Heart left ventricle (tissue), 16 donors: Measurements from ENCODE around the gene DAZAP1. TPM values are rescaled to one million over a fixed set of nuclear protein-coding genes. Genes with fewer than 3 reads are reported as not detected.
A peak's percentile ranks its signal among the peaks of the same experiment; 100 is the strongest.

Source experiments
- ATAC-seq, 4 donors: fragments of 200-7000 bp; cut with Tn5 transposase; one replicate each; pipeline ENCODE4 v1.9.1; 2020 to 2022; ENCODE audit warnings: moderate library complexity in 4 of 4, mild to moderate bottlenecking in 3 of 4, moderate number of reproducible peaks in 1 of 4
- DNase-seq, 5 donors: peaks; one replicate each; pipeline ENCODE4 v3.0.0-alpha.2; 2020
- H3K27ac ChIP-seq, 12 donors: fragments of 200-600 bp; sonication (generic) in 4 of 12; one replicate each; pipeline versions ENCODE4 v1.5.0 to v1.8.0; 2016 to 2022; ENCODE audit warnings: mild to moderate bottlenecking in 2 of 12
- H3K27me3 ChIP-seq, 9 donors: fragments of 200-600 bp; sonication (generic) in 2 of 9; one replicate each; pipeline versions ENCODE4 v1.5.1 to v1.8.0; 2016 to 2022; ENCODE audit warnings: mild to moderate bottlenecking in 3 of 9
- H3K36me3 ChIP-seq, 9 donors: fragments of 200-600 bp; sonication (generic) in 2 of 9; one replicate each; pipeline versions ENCODE4 v1.5.0 to v1.8.0; 2018 to 2022; ENCODE audit warnings: mild to moderate bottlenecking in 2 of 9
- H3K4me1 ChIP-seq, 12 donors: fragments of 200-600 bp; sonication (generic) in 4 of 12; one replicate each; pipeline versions ENCODE4 v1.5.0 to v1.8.0; 2016 to 2022; ENCODE audit warnings: mild to moderate bottlenecking in 3 of 12
- H3K4me3 ChIP-seq, 12 donors: fragments of 200-600 bp; sonication (generic) in 4 of 12; one replicate each; pipeline versions ENCODE4 v1.5.0 to v1.8.0; 2017 to 2022; ENCODE audit warnings: mild to moderate bottlenecking in 9 of 12, moderate library complexity in 4 of 12
- H3K9me3 ChIP-seq, 12 donors: fragments of 200-600 bp; sonication (generic) in 4 of 12; one replicate each; pipeline versions ENCODE4 v1.5.0 to v1.8.0; 2016 to 2022; ENCODE audit warnings: mild to moderate bottlenecking in 1 of 12
- POLR2A ChIP-seq, 2 donors: fragments of 450-650 bp; IDR thresholded peaks; one replicate each; pipeline ENCODE4 v1.6.1; 2017; ENCODE audit warnings: antibody characterized with exemption in 2 of 2, mild to moderate bottlenecking in 2 of 2, moderate library complexity in 2 of 2
- WGBS, 4 donors: extraction: QIAGEN DNeasy Blood & Tissue Kit in 2 of 4; methylation state at CpG; one replicate each; pipeline versions ENCODE4 v1.1.5 to v1.1.7; 2013 to 2018; 5-methylcytosine and 5-hydroxymethylcytosine counted together
- intact Hi-C, 10 donors: fragments of 100-400 bp; cut with DNase I; formaldehyde crosslinking; loops; one replicate each; pipeline versions ENCODE4 v1.11.1 to v1.14.2; 2022
- polyA plus RNA-seq, 2 donors: library from polyadenylated mRNA; stranded (reverse); fragments of 200-250 nt; gene quantifications; one replicate each; pipeline ENCODE4 v1.2.3, GENCODE V29; 2013
- total RNA-seq, 9 donors: library from RNA; depleted of rRNA in 2 of 9; stranded (reverse); fragments of >200 nt in 2 of 9; fragmentation: NEBNext Ultra II Directional in 3 of 9; extraction: Animal tissue kit (Norgen Biotek cat#: 25700) in 3 of 9; gene quantifications; one replicate each; pipeline versions ENCODE4 v1.1.0 to v1.2.4, GENCODE V29; 2016 to 2023
- TF ChIP-seq, protein P1 (sequence below), 12 donors: fragments of 200-600 bp; sonication (generic) in 4 of 12; IDR thresholded peaks; one replicate each; pipeline versions ENCODE4 v1.5.0 to v1.8.0; 2018 to 2022; ENCODE audit warnings: antibody characterized with exemption in 12 of 12, mild to moderate bottlenecking in 5 of 12
- donor health status: ischemic (EF 13 %, LVEDD 7.1; RV severe dilation, severe dysfunction).
- donor health status: healthy with polysubstance abuse.
- donor health status: DM: no; HTN: yes; CAD: no.
- donor health status: DM: no; HTN: no; CAD: no.
- donor health status: ischemic (EF 25% LVEDD 6.9; RV normal size, moderate dysfunction).
- donor health status: ischemic (EF 25% LVEDD 5.7; RV mildly dilated, moderate dysfunction).
- donor health status: healthy.
- donor health status: DM: yes; HTN: yes; CAD: no.
- donor health status: ischemic (EF 35%, LVEDD 5.7; RV mildly dilated, moderate dysfunction).
- donor health status: nonischemic (EF 11% LVEDD 7.7; RV severe dilation, severe dysfunction).
- donor health status: DM: yes; HTN: yes; CAD: no.
- donor health status: PGD.
- donor health status: ischemic (EF 29% LVEDD 5.4; RV normal size, mild dysfunction).
- donor health status: nonischemic (EF 23%, LVEDD 6.1; RV moderate dilation, normal function).

Gene DAZAP1
- total and polyA plus RNA-seq, 11 donors, result 36.8 to 128 (median 78.5) TPM

DNA sequence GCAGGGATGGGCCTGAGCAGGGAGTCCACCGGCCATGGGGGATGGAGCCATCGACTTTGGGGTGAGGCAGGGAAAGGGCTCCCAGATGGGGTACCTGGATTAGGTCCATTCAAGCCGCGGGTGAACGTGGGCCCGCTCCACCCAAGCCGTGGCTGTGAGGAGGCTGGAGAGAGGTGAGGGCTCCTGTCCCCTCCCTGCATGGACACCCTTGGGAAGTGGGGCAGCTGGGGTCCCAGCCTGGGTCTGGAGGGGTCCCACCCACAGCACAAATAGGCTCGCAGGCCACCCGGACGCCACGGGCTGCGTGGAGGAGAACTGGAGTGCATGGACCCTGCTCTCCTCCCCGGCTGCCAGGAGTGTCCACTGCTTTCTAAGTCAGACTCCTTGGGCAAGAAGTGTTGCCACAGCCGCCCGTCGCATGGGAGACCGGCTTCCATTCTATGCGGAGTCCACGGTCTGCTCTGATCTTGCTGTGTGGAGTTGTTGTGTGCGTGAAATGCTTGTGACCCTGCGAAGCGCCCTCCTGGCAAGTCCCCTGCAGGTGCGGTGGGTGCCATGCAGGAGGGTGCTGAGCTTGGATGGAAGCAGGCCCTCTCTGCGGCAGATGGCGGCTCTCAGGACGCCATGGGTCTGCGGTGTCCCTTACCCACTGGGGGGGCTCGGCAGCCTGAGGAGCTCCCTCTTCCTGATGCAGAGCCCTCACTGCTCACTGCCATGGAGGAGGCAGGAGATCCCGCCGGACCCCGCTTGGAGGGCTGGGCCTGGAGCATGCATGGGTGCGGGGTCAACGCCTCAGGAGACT lies 2.0 kb downstream of the DAZAP1 start:
- peaks cover 0 to 25% (median 10%) of the 10 kb centered on the region in 9 donors for H3K36me3 ChIP-seq
- ATAC-seq (no peak), DNase-seq (peak in 2 of 5 donors; percentile 41 to 68)
- no peaks in the 10 kb centered on the region for H3K9me3 ChIP-seq
- H3K4me3 ChIP-seq, result peak overlapping the region; percentile 82 to 100 (median 96)
- no peaks in the 10 kb centered on the region for H3K27me3 ChIP-seq
- H3K4me1 ChIP-seq, result peaks cover 24 to 65% (median 54%) of the 10 kb centered on the region in 12 donors
- H3K27ac ChIP-seq, result peak overlapping the region in 11 of 12 donors; percentile 93 to 98 (median 95)
- TF ChIP-seq POLR2A (IDR thresholded peaks at IDR 0.05), result no peak
- TF ChIP-seq, protein P1, sequence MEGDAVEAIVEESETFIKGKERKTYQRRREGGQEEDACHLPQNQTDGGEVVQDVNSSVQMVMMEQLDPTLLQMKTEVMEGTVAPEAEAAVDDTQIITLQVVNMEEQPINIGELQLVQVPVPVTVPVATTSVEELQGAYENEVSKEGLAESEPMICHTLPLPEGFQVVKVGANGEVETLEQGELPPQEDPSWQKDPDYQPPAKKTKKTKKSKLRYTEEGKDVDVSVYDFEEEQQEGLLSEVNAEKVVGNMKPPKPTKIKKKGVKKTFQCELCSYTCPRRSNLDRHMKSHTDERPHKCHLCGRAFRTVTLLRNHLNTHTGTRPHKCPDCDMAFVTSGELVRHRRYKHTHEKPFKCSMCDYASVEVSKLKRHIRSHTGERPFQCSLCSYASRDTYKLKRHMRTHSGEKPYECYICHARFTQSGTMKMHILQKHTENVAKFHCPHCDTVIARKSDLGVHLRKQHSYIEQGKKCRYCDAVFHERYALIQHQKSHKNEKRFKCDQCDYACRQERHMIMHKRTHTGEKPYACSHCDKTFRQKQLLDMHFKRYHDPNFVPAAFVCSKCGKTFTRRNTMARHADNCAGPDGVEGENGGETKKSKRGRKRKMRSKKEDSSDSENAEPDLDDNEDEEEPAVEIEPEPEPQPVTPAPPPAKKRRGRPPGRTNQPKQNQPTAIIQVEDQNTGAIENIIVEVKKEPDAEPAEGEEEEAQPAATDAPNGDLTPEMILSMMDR (IDR thresholded peaks at IDR 0.05), result no peak
- intact Hi-C loops, result loop anchor here in 3 of 10 donors (5.0 to 10.0 kb wide), 2 partner anchors 135 to 183 kb away; partner anchors contain the start of genes FAM174C (in 2 of the 3) and MBD3 (in 1 of the 3)
- 52 to 55% (median 54%) methylated on average over 26 to 33 of the region's 33 CpGs for WGBS, 4 donors

DNA sequence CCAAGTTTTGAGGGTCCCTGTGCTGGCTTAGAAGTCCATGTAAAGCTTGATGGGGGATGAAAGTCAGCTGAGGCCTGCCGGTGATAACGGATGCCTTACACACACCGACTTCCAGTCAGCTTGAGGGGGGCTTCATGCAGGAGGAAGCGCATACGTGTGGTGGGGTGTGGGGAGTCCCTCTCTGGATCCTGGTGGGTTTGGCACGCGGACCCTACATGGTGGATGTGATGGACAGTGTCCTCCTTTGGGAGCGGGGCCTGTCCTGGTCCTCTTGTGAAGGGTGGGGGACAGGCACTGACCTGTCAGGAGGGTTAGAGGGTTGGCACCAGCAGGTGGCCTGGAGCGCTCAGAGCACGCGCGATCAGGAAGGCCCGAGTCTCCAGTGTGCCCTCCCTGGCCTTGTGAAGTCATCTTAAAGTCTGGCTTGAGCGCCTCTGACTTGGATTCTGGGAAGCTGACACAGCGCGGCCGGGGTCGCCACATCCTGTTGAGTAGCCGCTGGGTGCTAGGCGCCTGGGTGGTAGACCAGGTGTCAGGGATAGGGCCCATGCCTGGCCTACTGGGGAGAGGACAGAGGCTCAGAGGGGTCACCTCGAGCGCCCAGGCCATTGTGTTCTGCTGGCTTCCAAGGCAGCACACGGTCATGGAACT lies 2.9 kb downstream of the DAZAP1 start:
- peak in 1 of 5 donors; percentile 50 for DNase-seq
- no peak for ATAC-seq
- peak overlapping the region in 5 of 12 donors; percentile 94 to 100 (median 97) for H3K4me3 ChIP-seq
- intact Hi-C loops, result no loop called here
- H3K4me1 ChIP-seq, result peaks cover 24 to 73% (median 60%) of the 10 kb centered on the region in 12 donors
- no peaks in the 10 kb centered on the region for H3K9me3 ChIP-seq
- 55 to 69% (median 68%) methylated on average over 14 to 23 of the region's 23 CpGs for WGBS, 4 donors
- peak overlapping the region in 10 of 12 donors; percentile 3 to 97 (median 90) for H3K27ac ChIP-seq
- H3K36me3 ChIP-seq, result peaks cover 0 to 25% (median 10%) of the 10 kb centered on the region in 9 donors
- no peaks in the 10 kb centered on the region for H3K27me3 ChIP-seq
- no peak for TF ChIP-seq POLR2A (IDR thresholded peaks at IDR 0.05)
- TF ChIP-seq, protein P1 (IDR thresholded peaks at IDR 0.05), result no peak

DNA sequence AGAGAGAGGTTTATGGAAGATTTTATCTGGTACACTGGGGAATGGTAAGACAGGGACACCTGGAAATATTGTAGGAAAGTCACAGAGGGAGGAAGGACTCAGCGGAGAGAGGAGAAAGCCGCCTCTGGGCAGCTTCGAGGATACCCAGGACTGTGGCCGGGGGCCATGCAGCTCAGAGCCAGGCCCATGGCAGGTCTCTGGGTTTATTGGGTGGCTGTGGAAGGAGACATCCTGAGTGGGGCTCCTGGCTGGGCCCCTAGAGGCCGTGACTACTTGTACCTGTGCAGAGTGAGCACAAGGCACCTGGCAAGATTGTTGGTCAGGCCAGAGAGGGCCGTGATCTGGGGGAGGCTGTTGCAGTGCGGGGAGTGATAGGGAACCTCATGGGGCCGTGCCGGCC lies 3.4 kb downstream of the DAZAP1 start:
- peak in 1 of 5 donors; percentile 18 for DNase-seq
- TF ChIP-seq, protein P1 (IDR thresholded peaks at IDR 0.05), result no peak
- TF ChIP-seq POLR2A (IDR thresholded peaks at IDR 0.05), result no peak
- Histone ChIP-seq H3K4me1 (peaks cover 28 to 78% (median 65%) of the 10 kb centered on the region in 12 donors), H3K9me3 (no peaks in the 10 kb centered on the region), H3K36me3 (peaks cover 0 to 25% (median 10%) of the 10 kb centered on the region in 9 donors), H3K27me3 (no peaks in the 10 kb centered on the region), H3K4me3 (peak overlapping the region in 4 of 12 donors; percentile 7 to 100 (median 96)), H3K27ac (peak overlapping the region in 11 of 12 donors; percentile 61 to 97 (median 87))
- WGBS, 4 donors, result 67 to 79% (median 71%) methylated on average over 8 to 9 of the region's 9 CpGs
- ATAC-seq, result no peak
- intact Hi-C loops, result no loop called here
